Ovary (tissue), 3 donors: Measurements from ENCODE around the gene MYOZ3.

ENCODE experiments used
- EP300 ChIP-seq: sonication (generic); formaldehyde crosslinking; IDR thresholded peaks from one replicate; pipeline ENCODE4 v1.6.1; 2017; ENCODE audit warnings: antibody characterized with exemption
- POLR2A ChIP-seq: fragments of 450-650 bp; IDR thresholded peaks from one replicate; pipeline ENCODE4 v1.6.1; 2017; ENCODE audit warnings: antibody characterized with exemption, mild to moderate bottlenecking, moderate library complexity
- TF ChIP-seq, protein P1 (sequence below), 3 donors: fragments of 450-650 bp in 2 of 3; fragments of 200-600 bp in 1 of 3; IDR thresholded peaks; one replicate each; pipeline versions ENCODE4 v1.5.1 to v1.8.0; 2016 to 2022; ENCODE audit warnings: antibody characterized with exemption in 3 of 3, mild to moderate bottlenecking in 1 of 3
- donor health status: DM: no; HTN: no; CAD: no.

DNA sequence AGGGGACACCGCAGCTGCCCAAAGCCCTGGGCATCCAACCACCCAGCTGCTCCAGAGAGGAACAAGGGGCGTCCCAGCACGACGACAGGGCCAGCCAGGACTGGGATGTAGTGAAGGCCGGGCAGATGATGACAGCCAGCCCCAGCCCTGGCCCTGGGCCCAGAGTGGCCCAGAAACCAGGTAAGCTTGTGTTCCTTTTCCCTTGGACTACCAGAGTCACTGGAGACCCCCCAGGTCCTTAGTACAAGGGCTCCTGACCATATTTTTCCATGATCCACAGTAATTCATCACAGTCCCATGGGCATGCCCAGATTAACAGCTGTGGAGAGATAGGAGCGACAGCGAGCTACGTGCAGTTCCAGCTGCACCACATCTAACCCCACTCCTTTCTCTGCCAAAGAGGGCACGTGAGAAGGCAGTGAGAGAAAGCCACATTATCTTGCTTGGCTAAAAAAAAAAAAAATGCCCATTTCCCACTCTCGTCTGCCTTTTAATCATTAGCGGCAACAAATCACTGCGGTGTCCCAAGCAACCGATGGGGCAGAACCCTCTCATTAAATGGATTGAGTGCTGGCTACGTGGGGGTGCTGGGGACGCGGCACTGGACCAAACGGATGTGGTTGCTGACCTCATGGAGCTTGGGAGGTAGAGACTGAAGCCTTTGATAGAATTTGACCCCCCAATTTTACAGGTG, 42.3 kb upstream of the MYOZ3 start:
- TF ChIP-seq EP300 (no peak), POLR2A (no peak)
- TF ChIP-seq, protein P1, sequence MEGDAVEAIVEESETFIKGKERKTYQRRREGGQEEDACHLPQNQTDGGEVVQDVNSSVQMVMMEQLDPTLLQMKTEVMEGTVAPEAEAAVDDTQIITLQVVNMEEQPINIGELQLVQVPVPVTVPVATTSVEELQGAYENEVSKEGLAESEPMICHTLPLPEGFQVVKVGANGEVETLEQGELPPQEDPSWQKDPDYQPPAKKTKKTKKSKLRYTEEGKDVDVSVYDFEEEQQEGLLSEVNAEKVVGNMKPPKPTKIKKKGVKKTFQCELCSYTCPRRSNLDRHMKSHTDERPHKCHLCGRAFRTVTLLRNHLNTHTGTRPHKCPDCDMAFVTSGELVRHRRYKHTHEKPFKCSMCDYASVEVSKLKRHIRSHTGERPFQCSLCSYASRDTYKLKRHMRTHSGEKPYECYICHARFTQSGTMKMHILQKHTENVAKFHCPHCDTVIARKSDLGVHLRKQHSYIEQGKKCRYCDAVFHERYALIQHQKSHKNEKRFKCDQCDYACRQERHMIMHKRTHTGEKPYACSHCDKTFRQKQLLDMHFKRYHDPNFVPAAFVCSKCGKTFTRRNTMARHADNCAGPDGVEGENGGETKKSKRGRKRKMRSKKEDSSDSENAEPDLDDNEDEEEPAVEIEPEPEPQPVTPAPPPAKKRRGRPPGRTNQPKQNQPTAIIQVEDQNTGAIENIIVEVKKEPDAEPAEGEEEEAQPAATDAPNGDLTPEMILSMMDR (IDR thresholded peaks at IDR 0.05): no peak
